Tibial nerve (tissue), 4 donors: Measurements from ENCODE around the gene LIN9. TPM values are rescaled to one million over a fixed set of nuclear protein-coding genes. Genes with fewer than 3 reads are reported as not detected.
A peak's percentile ranks its signal among the peaks of the same experiment; 100 is the strongest.

Experiments used
- DNase-seq, 2 donors: peaks; one replicate each; pipeline ENCODE4 v3.0.0-alpha.2; 2019; ENCODE audit warnings: low spot score in 2 of 2
- H3K27ac ChIP-seq, 4 donors: fragments of 200-600 bp; sonication (generic) in 3 of 4; one replicate each; pipeline ENCODE4 v1.5.1; 2017 to 2019; ENCODE audit warnings: mild to moderate bottlenecking in 1 of 4
- H3K27me3 ChIP-seq, 2 donors: fragments of 200-600 bp; sonication (generic) in 1 of 2; one replicate each; pipeline versions ENCODE4 v1.5.1 to v1.6.0; 2017 to 2019
- H3K36me3 ChIP-seq, 3 donors: fragments of 200-600 bp; sonication (generic); one replicate each; pipeline ENCODE4 v1.5.1; 2018 to 2019
- H3K4me1 ChIP-seq, 4 donors: fragments of 200-600 bp; sonication (generic) in 3 of 4; one replicate each; pipeline ENCODE4 v1.5.1; 2017 to 2019
- H3K4me3 ChIP-seq, 4 donors: fragments of 200-600 bp; sonication (generic) in 3 of 4; one replicate each; pipeline ENCODE4 v1.5.1; 2017 to 2019; ENCODE audit warnings: mild to moderate bottlenecking in 1 of 4, moderate library complexity in 1 of 4
- H3K9me3 ChIP-seq, 4 donors: fragments of 200-600 bp; sonication (generic) in 3 of 4; one replicate each; pipeline ENCODE4 v1.5.1; 2017 to 2019
- EP300 ChIP-seq, 2 donors: sonication (generic); formaldehyde crosslinking; IDR thresholded peaks; one replicate each; pipeline ENCODE4 v1.6.1; 2017; ENCODE audit warnings: antibody characterized with exemption in 2 of 2, mild to moderate bottlenecking in 1 of 2
- POLR2A ChIP-seq, 2 donors: fragments of 450-650 bp; IDR thresholded peaks; one replicate each; pipeline ENCODE4 v1.6.1; 2017; ENCODE audit warnings: antibody characterized with exemption in 2 of 2, mild to moderate bottlenecking in 2 of 2, moderate library complexity in 2 of 2
- WGBS, 2 donors: methylation state at CpG; one replicate each; pipeline ENCODE4 v1.1.5; 2018; 5-methylcytosine and 5-hydroxymethylcytosine counted together
- total RNA-seq, 4 donors: library from RNA; depleted of rRNA; stranded (reverse); fragments of >200 nt; gene quantifications; one replicate each; pipeline ENCODE4 v1.1.0, GENCODE V29; 2016
- TF ChIP-seq, protein P1 (sequence below), 5 experiments: fragments of 200-600 bp in 3 of 5; fragments of 450-650 bp in 2 of 5; sonication (generic) in 3 of 5; IDR thresholded peaks; one replicate each; pipeline ENCODE4 v1.5.1; 2016 to 2019; ENCODE audit warnings: antibody characterized with exemption in 5 of 5, mild to moderate bottlenecking in 3 of 5, moderate library complexity in 2 of 5

LIN9 gene
- total RNA-seq, 4 donors from 2014 or later, result 1.3 to 2.4 (median 2.2) TPM

DNA sequence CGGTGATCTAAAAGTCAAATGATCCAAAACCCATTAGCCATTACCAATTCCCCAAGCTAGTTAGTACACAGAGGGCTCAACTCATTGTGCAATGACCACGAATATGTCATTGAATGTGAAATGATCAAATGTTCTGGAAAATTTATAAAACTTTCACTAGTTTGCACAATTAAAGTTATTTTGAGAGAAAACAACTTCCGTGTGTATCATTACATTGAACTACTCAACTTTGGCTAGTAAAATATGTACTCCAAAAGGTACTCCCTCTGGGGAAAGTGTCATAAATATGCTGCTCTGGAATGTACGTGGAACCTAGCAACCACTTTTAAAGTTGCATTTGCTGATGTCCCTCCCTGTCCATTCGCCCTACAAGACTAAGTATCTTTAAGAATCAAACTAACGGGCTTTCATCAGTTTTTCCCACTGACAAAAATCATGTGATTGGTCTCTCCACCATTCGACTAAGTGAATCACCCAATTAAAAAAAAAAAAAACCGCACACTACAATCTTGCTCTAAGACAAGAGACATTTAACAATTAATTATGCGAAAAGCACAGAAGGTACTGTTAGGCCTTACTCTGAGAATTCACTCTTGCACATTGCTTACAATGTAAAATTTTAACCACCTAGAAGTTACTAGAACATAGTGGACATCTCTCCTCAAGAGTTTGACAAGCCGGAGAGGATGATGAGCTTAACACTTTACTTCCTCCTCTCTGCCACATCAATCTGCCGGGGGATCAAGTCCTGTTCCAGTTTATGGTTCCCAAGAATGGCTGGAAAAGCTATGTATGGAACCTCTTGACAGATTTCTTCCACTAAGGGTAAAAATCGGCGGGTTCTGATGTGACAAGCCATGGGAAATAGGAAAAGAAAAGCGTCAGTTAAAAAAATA, 123.6 kb downstream of the LIN9 start:
- Histone ChIP-seq H3K4me1 (peaks cover 0 to 59% (median 31%) of the 10 kb centered on the region in 4 donors), H3K27me3 (no peaks in the 10 kb centered on the region), H3K9me3 (no peaks in the 10 kb centered on the region), H3K4me3 (peak overlapping the region; percentile 80 to 98 (median 86)), H3K36me3 (peaks cover 0 to 2% (median 0%) of the 10 kb centered on the region in 3 donors), H3K27ac (peak overlapping the region; percentile 89 to 99 (median 94))
- 18 to 21% methylated on average over 14 of the region's 14 CpGs for WGBS, 2 donors
- no peak for DNase-seq
- TF ChIP-seq EP300 (IDR thresholded peaks at IDR 0.05) (peak in 1 of 2 donors; percentile 17), POLR2A (IDR thresholded peaks at IDR 0.05) (no peak)
- TF ChIP-seq, protein P1, sequence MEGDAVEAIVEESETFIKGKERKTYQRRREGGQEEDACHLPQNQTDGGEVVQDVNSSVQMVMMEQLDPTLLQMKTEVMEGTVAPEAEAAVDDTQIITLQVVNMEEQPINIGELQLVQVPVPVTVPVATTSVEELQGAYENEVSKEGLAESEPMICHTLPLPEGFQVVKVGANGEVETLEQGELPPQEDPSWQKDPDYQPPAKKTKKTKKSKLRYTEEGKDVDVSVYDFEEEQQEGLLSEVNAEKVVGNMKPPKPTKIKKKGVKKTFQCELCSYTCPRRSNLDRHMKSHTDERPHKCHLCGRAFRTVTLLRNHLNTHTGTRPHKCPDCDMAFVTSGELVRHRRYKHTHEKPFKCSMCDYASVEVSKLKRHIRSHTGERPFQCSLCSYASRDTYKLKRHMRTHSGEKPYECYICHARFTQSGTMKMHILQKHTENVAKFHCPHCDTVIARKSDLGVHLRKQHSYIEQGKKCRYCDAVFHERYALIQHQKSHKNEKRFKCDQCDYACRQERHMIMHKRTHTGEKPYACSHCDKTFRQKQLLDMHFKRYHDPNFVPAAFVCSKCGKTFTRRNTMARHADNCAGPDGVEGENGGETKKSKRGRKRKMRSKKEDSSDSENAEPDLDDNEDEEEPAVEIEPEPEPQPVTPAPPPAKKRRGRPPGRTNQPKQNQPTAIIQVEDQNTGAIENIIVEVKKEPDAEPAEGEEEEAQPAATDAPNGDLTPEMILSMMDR (IDR thresholded peaks at IDR 0.05), result no peak

DNA sequence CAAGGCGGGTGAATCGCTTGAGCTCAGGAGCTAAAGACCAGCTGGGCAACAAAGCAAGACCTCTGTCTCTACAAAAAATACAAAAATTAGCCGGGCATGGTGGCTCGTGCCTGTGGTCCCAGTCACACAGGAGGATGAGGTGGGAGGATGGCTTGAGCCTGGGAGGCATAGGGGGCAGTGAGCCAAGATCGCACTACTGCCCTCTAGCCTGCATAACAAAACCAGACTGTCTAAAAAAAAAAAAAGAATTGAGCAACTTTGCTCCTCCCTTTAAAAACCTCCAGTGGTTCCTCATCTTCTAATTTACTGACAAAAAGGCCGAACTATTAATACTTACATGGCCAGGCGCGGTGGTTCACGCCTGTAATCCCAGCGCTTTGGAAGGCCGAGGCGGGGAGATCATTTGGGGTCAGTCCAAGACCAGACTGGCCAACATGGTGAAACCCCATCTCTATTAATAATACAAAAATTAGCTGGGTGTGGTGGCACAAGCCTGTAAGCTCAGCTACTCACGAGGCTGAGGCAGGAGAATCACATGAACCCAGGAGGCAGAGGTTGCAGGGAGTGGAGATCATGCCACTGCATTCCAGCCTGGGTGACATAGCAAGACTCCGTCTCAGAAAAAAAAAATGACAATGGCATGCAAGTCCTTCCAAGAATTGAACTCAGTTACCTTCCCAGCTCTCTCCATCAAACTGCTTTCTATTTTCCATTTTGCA, 126.8 kb downstream of the LIN9 start:
- H3K27ac ChIP-seq, result peak overlapping the region in 2 of 4 donors; percentile 66 to 78
- H3K36me3 ChIP-seq, result peaks cover 0 to 6% (median 0%) of the 10 kb centered on the region in 3 donors
- TF ChIP-seq EP300 (IDR thresholded peaks at IDR 0.05) (peak in 1 of 2 donors; percentile 65), POLR2A (IDR thresholded peaks at IDR 0.05) (no peak)
- TF ChIP-seq, protein P1 (IDR thresholded peaks at IDR 0.05), result peak in 4 of 5 experiments; percentile 15 to 37 (median 28)
- DNase-seq, result peak; percentile 34 to 52
- WGBS, 2 donors, result 56 to 64% methylated on average over 14 of the region's 14 CpGs
- H3K4me1 ChIP-seq, result peaks cover 0 to 67% (median 30%) of the 10 kb centered on the region in 4 donors
- no peaks in the 10 kb centered on the region for H3K9me3 ChIP-seq
- no peak overlapping the region for H3K4me3 ChIP-seq
- H3K27me3 ChIP-seq, result no peaks in the 10 kb centered on the region

Other genes with a start within 250 kb of the LIN9 start
- gene H3-3A, start 246.4 kb downstream of the LIN9 start, total RNA-seq, result 100 to 1,000 TPM; 193 to 204 (median 197) TPM
- 10 to 100 TPM; 41.4 to 54.9 (median 45.4) TPM for gene ACBD3, start 122.4 kb downstream of the LIN9 start, total RNA-seq
- gene MIXL1, start 85.5 kb downstream of the LIN9 start, total RNA-seq, result not detected
- gene PARP1, start 98.9 kb upstream of the LIN9 start, total RNA-seq, result 100 to 1,000 TPM in 2 of 4 donors, 10 to 100 TPM in 2; 91.5 to 117 (median 99.5) TPM
- 1 to 10 TPM; 4.8 to 7.5 (median 6.9) TPM for gene STUM, start 239.6 kb upstream of the LIN9 start, total RNA-seq